MM.1S (cell line): ENCODE results near the gene SLCO1C1.

Source experiments
- DNase-seq: peaks from one replicate; pipeline ENCODE4 v3.0.0-alpha.2; 2015
- H2AFZ ChIP-seq: fragments of 300-600 bp; sonication (generic); 2 replicates; pipeline ENCODE4 v1.6.0; 2016; ENCODE audit warnings: antibody characterized with exemption, low read length
- H3F3A ChIP-seq: fragments of 300-600 bp; sonication (generic); 2 replicates; pipeline ENCODE4 v1.6.1; 2016; ENCODE audit warnings: mild to moderate bottlenecking, antibody characterized with exemption, low read length, moderate library complexity, mixed read lengths; ENCODE audit not compliant: insufficient read depth
- H3K27ac ChIP-seq: fragments of 300-600 bp; sonication (generic); 2 replicates; pipeline ENCODE4 v1.5.1; 2016; ENCODE audit warnings: mild to moderate bottlenecking, low read length
- H3K27me3 ChIP-seq: fragments of 300-600 bp; sonication (generic); replicated peaks from 2 replicates; pipeline ENCODE4 v1.6.0; 2016; ENCODE audit warnings: low read length; ENCODE audit not compliant: insufficient read depth
- H3K36me3 ChIP-seq: fragments of 300-600 bp; sonication (generic); replicated peaks from 2 replicates; pipeline ENCODE4 v1.6.1; 2016; ENCODE audit warnings: mild to moderate bottlenecking, low read length, mixed read lengths; ENCODE audit not compliant: insufficient read depth
- H3K4me1 ChIP-seq: fragments of 300-600 bp; sonication (generic); 2 replicates; pipeline ENCODE4 v1.6.1; 2016; ENCODE audit warnings: low read length, mixed read lengths
- H3K4me2 ChIP-seq: fragments of 300-600 bp; sonication (generic); 2 replicates; pipeline ENCODE4 v1.6.0; 2016; ENCODE audit warnings: low read depth, low read length
- H3K4me3 ChIP-seq: fragments of 300-600 bp; sonication (generic); 2 replicates; pipeline ENCODE4 v1.5.1; 2016; ENCODE audit warnings: low read length, mixed read lengths
- H3K79me2 ChIP-seq: fragments of 300-600 bp; sonication (generic); 2 replicates; pipeline ENCODE4 v1.6.1; 2016; ENCODE audit warnings: mixed run types, low read length, mixed read lengths
- H3K9ac ChIP-seq: fragments of 300-600 bp; sonication (generic); 2 replicates; pipeline ENCODE4 v1.6.1; 2016; ENCODE audit warnings: low read length, mixed read lengths
- H3K9me2 ChIP-seq: fragments of 300-600 bp; sonication (generic); replicated peaks from 2 replicates; pipeline ENCODE4 v1.6.1; 2016; ENCODE audit warnings: mild to moderate bottlenecking, low read length, mixed read lengths; ENCODE audit not compliant: insufficient read depth
- H3K9me3 ChIP-seq: fragments of 300-600 bp; sonication (generic); replicated peaks from 2 replicates; pipeline ENCODE4 v1.6.1; 2016; ENCODE audit warnings: mild to moderate bottlenecking, low read length, mixed read lengths; ENCODE audit not compliant: insufficient read depth
- H4K20me1 ChIP-seq: fragments of 300-600 bp; sonication (generic); 2 replicates; pipeline ENCODE4 v1.6.1; 2016; ENCODE audit warnings: mild to moderate bottlenecking, low read length, moderate library complexity, mixed read lengths; ENCODE audit not compliant: insufficient read depth
- EZH2 ChIP-seq: fragments of 300-600 bp; sonication (generic); optimal IDR thresholded peaks from 2 replicates; pipeline ENCODE3; 2017; ENCODE audit warnings: low read depth, mild to moderate bottlenecking, antibody characterized with exemption, low read length, mixed read lengths
- EZH2phosphoT487 ChIP-seq: fragments of 300-600 bp; sonication (generic); IDR thresholded peaks from 2 replicates; pipeline ENCODE4 v1.6.1; 2018; ENCODE audit warnings: antibody characterized with exemption, low read length
- TF ChIP-seq, protein P1 (sequence below): fragments of 300-600 bp; sonication (generic); IDR thresholded peaks from 2 replicates; pipeline ENCODE4 v1.5.1; 2016; ENCODE audit warnings: antibody characterized with exemption, low read length, mixed read lengths

SLCO1C1 gene

GRCh38 chr12:20656600-20656999 is 38.5 kb upstream of the SLCO1C1 start:
- no peaks in the 10 kb centered on the region for H3K4me1 ChIP-seq

DNA sequence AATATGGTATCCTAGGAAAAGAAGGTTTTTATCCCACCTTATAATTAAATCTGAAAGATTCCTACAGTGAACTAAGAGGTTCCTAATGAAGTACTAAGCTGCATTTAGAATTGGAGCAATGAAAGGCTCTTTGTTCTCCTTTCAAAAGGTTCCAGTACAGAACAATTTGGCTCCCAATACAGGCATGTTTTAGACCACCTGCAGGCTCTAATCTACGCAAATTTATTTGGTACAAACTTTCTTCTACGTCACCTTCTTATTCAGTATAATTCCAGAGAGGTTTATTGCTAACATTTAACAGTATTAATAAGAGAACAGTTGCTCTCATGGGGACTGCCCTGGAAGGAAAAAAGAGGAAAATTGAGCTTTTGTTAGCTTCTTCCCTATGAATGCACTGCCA is 37.6 kb upstream of the SLCO1C1 start:
- Histone ChIP-seq H3K9ac (no peak overlapping the region), H2AFZ (no peak overlapping the region), H3K79me2 (no peaks in the 10 kb centered on the region), H3K27ac (no peak overlapping the region), H3K4me3 (no peak overlapping the region), H3K36me3 (no peaks in the 10 kb centered on the region), H3K9me3 (no peaks in the 10 kb centered on the region), H3K4me2 (no peak overlapping the region), H3K4me1 (no peaks in the 10 kb centered on the region), H3K9me2 (no peaks in the 10 kb centered on the region), H3K27me3 (no peaks in the 10 kb centered on the region), H3F3A (no peaks in the 10 kb centered on the region), H4K20me1 (no peaks in the 10 kb centered on the region)
- no peak for DNase-seq
- TF ChIP-seq, protein P1, sequence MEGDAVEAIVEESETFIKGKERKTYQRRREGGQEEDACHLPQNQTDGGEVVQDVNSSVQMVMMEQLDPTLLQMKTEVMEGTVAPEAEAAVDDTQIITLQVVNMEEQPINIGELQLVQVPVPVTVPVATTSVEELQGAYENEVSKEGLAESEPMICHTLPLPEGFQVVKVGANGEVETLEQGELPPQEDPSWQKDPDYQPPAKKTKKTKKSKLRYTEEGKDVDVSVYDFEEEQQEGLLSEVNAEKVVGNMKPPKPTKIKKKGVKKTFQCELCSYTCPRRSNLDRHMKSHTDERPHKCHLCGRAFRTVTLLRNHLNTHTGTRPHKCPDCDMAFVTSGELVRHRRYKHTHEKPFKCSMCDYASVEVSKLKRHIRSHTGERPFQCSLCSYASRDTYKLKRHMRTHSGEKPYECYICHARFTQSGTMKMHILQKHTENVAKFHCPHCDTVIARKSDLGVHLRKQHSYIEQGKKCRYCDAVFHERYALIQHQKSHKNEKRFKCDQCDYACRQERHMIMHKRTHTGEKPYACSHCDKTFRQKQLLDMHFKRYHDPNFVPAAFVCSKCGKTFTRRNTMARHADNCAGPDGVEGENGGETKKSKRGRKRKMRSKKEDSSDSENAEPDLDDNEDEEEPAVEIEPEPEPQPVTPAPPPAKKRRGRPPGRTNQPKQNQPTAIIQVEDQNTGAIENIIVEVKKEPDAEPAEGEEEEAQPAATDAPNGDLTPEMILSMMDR = no peak

More at GRCh38 chr12:20656600-20656999, 38.5 kb upstream of the SLCO1C1 start:
- Histone ChIP-seq H3K27me3 (no peaks in the 10 kb centered on the region), H4K20me1 (no peaks in the 10 kb centered on the region), H3K36me3 (no peaks in the 10 kb centered on the region), H3K9ac (no peak overlapping the region), H3K4me3 (no peak overlapping the region), H3K79me2 (no peaks in the 10 kb centered on the region), H3F3A (no peaks in the 10 kb centered on the region), H3K9me3 (no peaks in the 10 kb centered on the region), H3K9me2 (no peaks in the 10 kb centered on the region), H3K4me2 (no peak overlapping the region), H3K27ac (no peak overlapping the region), H2AFZ (no peak overlapping the region)
- no peak for DNase-seq
- no peak for TF ChIP-seq EZH2phosphoT487
- no peak for TF ChIP-seq EZH2
- TF ChIP-seq, protein P1 = no peak

- H2AFZ ChIP-seq = no peak overlapping the region
- no peak overlapping the region for H3K27ac ChIP-seq
- no peaks in the 10 kb centered on the region for H3K36me3 ChIP-seq
- no peaks in the 10 kb centered on the region for H3F3A ChIP-seq
- H3K4me3 ChIP-seq = no peak overlapping the region
- no peak overlapping the region for H3K9ac ChIP-seq
- DNase-seq = no peak
- H3K9me2 ChIP-seq = no peaks in the 10 kb centered on the region
- no peaks in the 10 kb centered on the region for H4K20me1 ChIP-seq
- TF ChIP-seq EZH2 (no peak), EZH2phosphoT487 (no peak)
- TF ChIP-seq, protein P1 = no peak
- no peaks in the 10 kb centered on the region for H3K4me1 ChIP-seq
- no peak overlapping the region for H3K4me2 ChIP-seq
- H3K79me2 ChIP-seq = no peaks in the 10 kb centered on the region
- no peaks in the 10 kb centered on the region for H3K27me3 ChIP-seq
- H3K9me3 ChIP-seq = no peaks in the 10 kb centered on the region
Measured at GRCh38 chr12:20681334-20681733, 13.8 kb upstream of the SLCO1C1 start.
